HCT116 (cell line): Measurements from ENCODE around the gene SH2D3C. TPM values are rescaled to one million over a fixed set of nuclear protein-coding genes. Genes with fewer than 3 reads are reported as not detected.

Source experiments
- ATAC-seq: fragments of 200-7000 bp; cut with Tn5 transposase; 2 replicates; pipeline ENCODE4 v1.9.1; 2020; ENCODE audit warnings: mild to moderate bottlenecking, moderate library complexity
- BruUV-seq: library from RNA; stranded (reverse); fragments of 400-500 nt; replicated peaks from 2 replicates; lab custom pipeline; 2021; lab: Mats Ljungman, UMichigan
- CTCF ChIA-PET: fragments of 300-600 bp; sonication (Branson Sonifier 250); formaldehyde crosslinking; loops from one replicate; lab custom pipeline; 2021; ENCODE audit warnings: antibody characterized with exemption; lab: Charles Lee
- POLR2A ChIA-PET: fragments of 300-600, 350-600 bp; sonication (Branson Sonifier 250); formaldehyde crosslinking; loops from one replicate; lab custom pipeline; 2021; ENCODE audit warnings: antibody characterized with exemption; lab: Charles Lee
- RAD21 ChIA-PET, 2 experiments: fragments of 300-600 bp; sonication (Branson Sonifier 250); formaldehyde crosslinking; loops; one replicate each; lab custom pipeline; 2023; ENCODE audit warnings: low total read pairs in 2 of 2; ENCODE audit not compliant: uncharacterized antibody in 2 of 2, unreplicated experiment in 2 of 2, low non-redundant PET in 1 of 2; lab: Charles Lee
- DNase-seq: peaks from one replicate; pipeline ENCODE4 v3.0.0-alpha.2; 2010; ENCODE audit warnings: low read depth, low spot score
- H2AFZ ChIP-seq: fragments of 200-600 bp; shearing (Covaris generic), sonication (generic); 2 replicates; pipeline ENCODE4 v1.6.1; 2017; ENCODE audit warnings: low read depth, mixed run types, mixed read lengths, antibody characterized with exemption, low read length; ENCODE audit not compliant: poor library complexity, severe bottlenecking
- H3K27ac ChIP-seq: 2 replicates; pipeline ENCODE4 v1.5.1; 2012; ENCODE audit warnings: low read depth, low read length
- H3K27me3 ChIP-seq: fragments of 200-600 bp; sonication (generic); 2 replicates; pipeline ENCODE4 v1.6.1; 2016; ENCODE audit warnings: mixed run types, low read length, mixed read lengths; ENCODE audit not compliant: insufficient read depth
- H3K36me3 ChIP-seq, 2 experiments: fragments of 200-500 bp in 1 of 2; fragments of 200-600 bp in 1 of 2; sonication (Bioruptor generic) in 1 of 2; sonication (generic) in 1 of 2; 2 replicates each; pipeline versions ENCODE4 v1.5.1 to v1.6.1; 2014 to 2016; ENCODE audit warnings: low read length in 2 of 2, inconsistent platforms in 1 of 2, mixed read lengths in 1 of 2, mixed run types in 1 of 2; ENCODE audit not compliant: insufficient read depth in 2 of 2, control insufficient read depth in 1 of 2
- H3K4me1 ChIP-seq, 2 experiments: fragments of 200-600 bp in 1 of 2; sonication (generic) in 1 of 2; 2 replicates each; pipeline versions ENCODE4 v1.5.1 to v1.6.1; 2012 to 2017; ENCODE audit warnings: low read length in 2 of 2, inconsistent platforms in 1 of 2, mild to moderate bottlenecking in 1 of 2, mixed read lengths in 1 of 2, mixed run types in 1 of 2, moderate library complexity in 1 of 2; ENCODE audit not compliant: insufficient read depth in 2 of 2, control insufficient read depth in 1 of 2
- H3K4me2 ChIP-seq: fragments of 200-600 bp; sonication (generic); 2 replicates; pipeline ENCODE4 v1.6.1; 2017; ENCODE audit warnings: mixed run types, low read length, mixed read lengths
- H3K4me3 ChIP-seq, 2 experiments: fragments of 200-600 bp in 1 of 2; sonication (generic) in 1 of 2; replicated peaks in 1 of 2; 2 replicates each; pipeline ENCODE4 v1.5.1; 2011 to 2016; ENCODE audit warnings: low read length in 2 of 2, control low read depth in 1 of 2, low read depth in 1 of 2, mild to moderate bottlenecking in 1 of 2, mixed read lengths in 1 of 2, mixed run types in 1 of 2
- H3K79me2 ChIP-seq: fragments of 200-600 bp; sonication (generic); 2 replicates; pipeline ENCODE4 v1.6.1; 2017; ENCODE audit warnings: mild to moderate bottlenecking, mixed run types, low read length, moderate library complexity, mixed read lengths; ENCODE audit not compliant: insufficient read depth
- H3K9ac ChIP-seq: fragments of 200-600 bp; sonication (generic); 2 replicates; pipeline ENCODE4 v1.6.1; 2016; ENCODE audit warnings: low read length, mixed read lengths
- H3K9me2 ChIP-seq: fragments of 200-600 bp; sonication (generic), shearing (Covaris generic); 2 replicates; pipeline ENCODE4 v1.6.1; 2017; ENCODE audit warnings: mixed run types, mild to moderate bottlenecking, moderate library complexity; ENCODE audit not compliant: insufficient read depth
- H3K9me3 ChIP-seq, 2 experiments: fragments of 200-500 bp in 1 of 2; fragments of 200-600 bp in 1 of 2; sonication (Bioruptor generic) in 1 of 2; sonication (generic) in 1 of 2; 2 replicates each; pipeline ENCODE4 v1.6.1; 2014 to 2017; ENCODE audit warnings: low read length in 2 of 2, mixed read lengths in 2 of 2, inconsistent platforms in 1 of 2, low read depth in 1 of 2, mild to moderate bottlenecking in 1 of 2, mixed run types in 1 of 2, moderate library complexity in 1 of 2; ENCODE audit not compliant: control insufficient read depth in 1 of 2, insufficient read depth in 1 of 2
- H4K20me1 ChIP-seq: fragments of 200-600 bp; sonication (generic), shearing (Covaris generic); 2 replicates; pipeline ENCODE4 v1.6.1; 2017; ENCODE audit warnings: mixed run types, mild to moderate bottlenecking, moderate library complexity; ENCODE audit not compliant: insufficient read depth
- CEBPB ChIP-seq: IDR thresholded peaks from 2 replicates; pipeline ENCODE4 v1.6.1; 2012; ENCODE audit warnings: low read depth
- ELF1 ChIP-seq: IDR thresholded peaks from 2 replicates; pipeline ENCODE4 v1.6.1; 2012; ENCODE audit warnings: low read depth, borderline replicate concordance
- EZH2 ChIP-seq: fragments of 200-600 bp; sonication (generic); IDR thresholded peaks from 2 replicates; pipeline ENCODE4 v1.6.1; 2017; ENCODE audit warnings: antibody characterized with exemption, mixed run types
- EZH2phosphoT487 ChIP-seq: fragments of 200-600 bp; IDR thresholded peaks from 2 replicates; pipeline ENCODE4 v1.6.1; 2018; ENCODE audit warnings: antibody characterized with exemption, borderline replicate concordance
- FOSL1 ChIP-seq: IDR thresholded peaks from 2 replicates; pipeline ENCODE4 v1.6.1; 2012; ENCODE audit warnings: low read depth
- JUND ChIP-seq: IDR thresholded peaks from 2 replicates; pipeline ENCODE4 v1.6.1; 2012
- POLR2A ChIP-seq: IDR thresholded peaks from 2 replicates; pipeline ENCODE4 v1.7.0; 2011; ENCODE audit warnings: borderline replicate concordance; ENCODE audit not compliant: insufficient read depth, insufficient read length; ENCODE audit errors: extremely low read depth
- POLR2AphosphoS5 ChIP-seq: IDR thresholded peaks from 2 replicates; pipeline ENCODE4 v1.6.1; 2011; ENCODE audit warnings: mild to moderate bottlenecking, low read depth, low read length, moderate library complexity
- REST ChIP-seq: IDR thresholded peaks from 2 replicates; pipeline ENCODE4 v1.6.1; 2012; ENCODE audit warnings: low read depth
- SP1 ChIP-seq: IDR thresholded peaks from 2 replicates; pipeline ENCODE4 v1.6.1; 2012; ENCODE audit warnings: low read depth
- TCF7L2 ChIP-seq: IDR thresholded peaks from 2 replicates; pipeline ENCODE4 v1.7.0; 2011; ENCODE audit warnings: borderline replicate concordance, inconsistent platforms; ENCODE audit not compliant: insufficient read depth, insufficient read length; ENCODE audit errors: extremely low read depth
- YY1 ChIP-seq: IDR thresholded peaks from 2 replicates; pipeline ENCODE4 v1.6.1; 2011; ENCODE audit warnings: low read length, low read depth, moderate library complexity, mild to moderate bottlenecking; ENCODE audit not compliant: insufficient replicate concordance; ENCODE audit errors: extremely low read depth
- ZBTB33 ChIP-seq: IDR thresholded peaks from 2 replicates; pipeline ENCODE4 v1.6.1; 2011; ENCODE audit warnings: mild to moderate bottlenecking, low read length, moderate library complexity; ENCODE audit not compliant: insufficient replicate concordance; ENCODE audit errors: extremely low read depth
- ZNF274 ChIP-seq: fragments of 200-500 bp; sonication (Bioruptor generic); IDR thresholded peaks from 2 replicates; pipeline ENCODE4 v1.6.1; 2014; ENCODE audit warnings: mild to moderate bottlenecking, low read depth, low read length, inconsistent platforms
- intact Hi-C: fragments of 100-400 bp; cut with micrococcal nuclease; formaldehyde crosslinking; loops from 2 replicates; pipeline ENCODE4 v1.10.0; 2022
- total RNA-seq: library from RNA; stranded (reverse); gene quantifications from one replicate; pipeline ENCODE4 v1.2.1, GENCODE V29; 2021; ENCODE audit not compliant: unreplicated experiment

SH2D3C gene
- total RNA-seq, 1 experiment from 2014 or later, result 1.3 TPM

- H3K27me3 ChIP-seq, result no peaks in the 10 kb centered on the region
- peaks cover 20 to 23% of the 10 kb centered on the region in 2 experiments; a peak in 3 of 4 replicates for H3K36me3 ChIP-seq
- no peaks in the 10 kb centered on the region for H3K9me3 ChIP-seq
- RAD21 ChIA-PET, result no interaction called here
- H4K20me1 ChIP-seq, result no peaks in the 10 kb centered on the region
- no TSS peak for BruUV-seq
- H3K9me2 ChIP-seq, result no peaks in the 10 kb centered on the region
- intact Hi-C loops, result no loop called here
- H3K4me3 ChIP-seq, result no peak overlapping the region
- H2AFZ ChIP-seq, result no peak overlapping the region
- DNase-seq, result no peak
- TF ChIP-seq ZNF274, result no peak
- TF ChIP-seq ELF1, result no peak
- no peak for TF ChIP-seq FOSL1
- TF ChIP-seq SP1, result no peak
- TF ChIP-seq EZH2phosphoT487, result no peak
- no peak for TF ChIP-seq JUND
- no peak for TF ChIP-seq REST
- no peak for TF ChIP-seq ZBTB33
- no peak for TF ChIP-seq YY1
- TF ChIP-seq CEBPB, result no peak
- TF ChIP-seq TCF7L2, result no peak
- no peak for TF ChIP-seq POLR2AphosphoS5
- TF ChIP-seq EZH2, result no peak
- TF ChIP-seq POLR2A, result no peak
- POLR2A ChIA-PET, result no interaction called here
- no peak overlapping the region for H3K27ac ChIP-seq
- no peak for ATAC-seq
- no peak overlapping the region for H3K4me2 ChIP-seq
- H3K4me1 ChIP-seq, result no peaks in the 10 kb centered on the region
- no peaks in the 10 kb centered on the region for H3K79me2 ChIP-seq
- CTCF ChIA-PET, result no interaction called here
- no peak overlapping the region for H3K9ac ChIP-seq
Observed at GRCh38 chr9:127815512-127816361, 37.3 kb upstream of the SH2D3C start.
